GM12891 (cell line): ENCODE results near the gene PPID. TPM values are rescaled to one million over a fixed set of nuclear protein-coding genes. Genes with fewer than 3 reads are reported as not detected.
A peak's percentile ranks its signal among the peaks of the same experiment; 100 is the strongest.

Experiments
- DNase-seq: peaks from one replicate; pipeline ENCODE4 v3.0.0; 2011; ENCODE audit warnings: low spot score; ENCODE audit not compliant: insufficient read length
- FAIRE-seq: peaks from 2 replicates; lab custom pipeline; 2011; peaks lifted over from hg19 to GRCh38; lab: Jason Lieb, UNC
- PAX5 ChIP-seq: IDR thresholded peaks from 2 replicates; pipeline ENCODE4 v1.6.1; 2011; ENCODE audit warnings: low read length, moderate library complexity, mild to moderate bottlenecking; ENCODE audit not compliant: insufficient read depth, severe bottlenecking
- POLR2A ChIP-seq: IDR thresholded peaks from 2 replicates; pipeline ENCODE4 v1.6.1; 2011; ENCODE audit warnings: low read depth, low read length, control low read depth
- POLR2AphosphoS5 ChIP-seq: IDR thresholded peaks from 2 replicates; pipeline ENCODE4 v1.6.1; 2011; ENCODE audit warnings: low read depth, low read length, control low read depth
- POU2F2 ChIP-seq: IDR thresholded peaks from 2 replicates; pipeline ENCODE4 v1.6.1; 2011; ENCODE audit warnings: low read depth, mild to moderate bottlenecking, control low read depth, low read length, moderate library complexity
- SPI1 ChIP-seq: IDR thresholded peaks from 2 replicates; pipeline ENCODE4 v1.6.1; 2011; ENCODE audit warnings: low read depth, low read length, control low read depth
- TAF1 ChIP-seq: IDR thresholded peaks from 2 replicates; pipeline ENCODE4 v1.6.1; 2011; ENCODE audit warnings: low read depth, low read length, control low read depth
- polyA plus RNA-seq: library from polyadenylated mRNA; unstranded; fragments of >200 nt; gene quantifications from one replicate; pipeline ENCODE4 v1.2.1, GENCODE V29; 2012; ENCODE audit warnings: low read depth, missing spikeins, inconsistent platforms; ENCODE audit not compliant: missing spikeins

The PPID gene
- polyA plus RNA-seq: 19.4 TPM

DNA sequence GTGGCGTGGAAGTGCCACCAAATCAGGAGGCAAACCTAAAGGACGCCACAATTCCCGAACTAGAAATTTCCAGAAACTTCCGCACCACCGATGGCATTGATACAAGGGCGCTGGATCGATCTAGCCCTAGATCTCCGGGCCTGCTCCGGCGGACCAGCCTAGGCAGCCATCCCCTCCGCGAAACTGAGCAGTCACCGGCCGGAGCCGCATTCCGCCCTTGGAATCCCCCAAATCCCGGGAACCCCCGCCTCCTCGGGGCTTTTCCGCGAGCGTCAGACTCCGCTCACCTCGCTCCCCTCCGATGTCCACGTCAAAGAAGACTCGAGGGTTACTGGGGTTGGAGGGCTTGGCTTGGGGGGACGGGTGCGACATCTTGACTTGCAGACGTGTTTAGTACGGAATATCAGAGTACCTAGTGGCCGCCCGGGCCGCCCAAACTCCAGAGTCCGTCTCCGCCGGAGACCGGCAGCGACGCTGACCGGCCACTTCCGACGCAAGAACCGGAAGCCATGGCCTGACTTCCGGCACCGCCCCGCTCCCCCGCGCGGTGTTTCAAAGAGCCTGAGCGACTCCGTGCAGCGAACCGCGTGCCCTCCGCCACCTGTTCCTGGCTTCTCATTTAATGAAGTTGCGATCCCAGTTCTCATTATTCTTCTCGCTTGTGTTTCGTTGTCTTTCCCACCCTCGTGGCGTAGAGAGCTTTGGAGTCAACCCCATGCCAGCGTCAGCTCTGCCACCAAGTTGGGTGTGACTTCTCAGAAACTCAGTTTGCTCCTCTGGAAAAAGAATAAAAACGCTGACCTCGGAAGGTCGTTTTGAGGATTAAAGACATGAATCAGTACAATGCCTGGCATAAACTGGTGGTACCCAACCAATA lies at the start of gene PPID:
PPID (minus strand) TSS at position 480 of the 877 bp plus-strand sequence; CDS start at position 372, 108 bp downstream.
- peak; percentile 71 for DNase-seq
- TF ChIP-seq PAX5 (no peak), TAF1 (peak; percentile 77), POLR2A (peak; percentile 92), SPI1 (peak; percentile 13; the same call in 1 of the 2 replicates), POLR2AphosphoS5 (peak; percentile 72)
- peak; percentile 88 for FAIRE-seq

DNA sequence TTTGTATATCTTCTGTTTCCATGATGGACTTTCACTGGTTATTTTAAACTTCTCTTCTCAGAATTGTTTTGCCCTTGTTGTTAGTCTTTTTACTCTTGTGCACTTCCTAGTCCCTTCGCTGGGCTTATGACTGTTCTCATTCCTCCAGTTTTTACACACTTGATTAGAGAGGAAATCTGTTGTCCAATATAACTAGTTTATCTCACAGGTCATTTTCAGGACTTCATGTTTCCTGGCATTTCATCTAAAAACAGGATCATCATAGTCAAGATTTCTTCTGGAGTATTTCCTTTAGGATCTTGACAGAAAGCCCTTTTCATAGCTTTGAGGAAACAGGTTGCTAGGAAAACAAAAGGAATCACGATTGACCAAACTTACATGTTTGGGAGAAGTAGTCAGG lies 48.6 kb upstream of the PPID start:
- no peak for DNase-seq
- FAIRE-seq: no peak
- no peak for TF ChIP-seq POLR2AphosphoS5
- no peak for TF ChIP-seq SPI1

DNA sequence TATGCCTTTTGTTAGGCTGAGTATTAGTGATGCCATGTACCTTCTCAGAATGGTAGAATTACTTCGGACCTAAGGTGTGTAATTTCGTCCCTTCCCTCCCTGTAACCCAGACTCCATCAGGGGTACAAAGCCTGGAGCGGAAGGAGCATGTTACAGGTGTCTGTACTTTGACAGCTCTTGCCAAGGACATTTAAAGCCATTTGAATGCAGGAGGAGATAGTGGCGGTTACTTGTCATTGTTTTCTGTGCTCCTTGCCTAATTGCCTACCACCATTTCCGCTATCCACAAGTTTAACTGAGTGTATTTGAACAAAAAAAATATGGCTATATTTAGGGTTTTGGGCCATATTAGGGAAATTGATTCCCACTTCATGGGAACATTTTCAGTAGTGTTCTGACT lies 47.5 kb upstream of the PPID start:
- FAIRE-seq (no peak), DNase-seq (no peak)
- TF ChIP-seq TAF1: no peak
- TF ChIP-seq POU2F2: no peak
- TF ChIP-seq SPI1: no peak
- TF ChIP-seq POLR2AphosphoS5: no peak
- no peak for TF ChIP-seq PAX5
- no peak for TF ChIP-seq POLR2A

DNA sequence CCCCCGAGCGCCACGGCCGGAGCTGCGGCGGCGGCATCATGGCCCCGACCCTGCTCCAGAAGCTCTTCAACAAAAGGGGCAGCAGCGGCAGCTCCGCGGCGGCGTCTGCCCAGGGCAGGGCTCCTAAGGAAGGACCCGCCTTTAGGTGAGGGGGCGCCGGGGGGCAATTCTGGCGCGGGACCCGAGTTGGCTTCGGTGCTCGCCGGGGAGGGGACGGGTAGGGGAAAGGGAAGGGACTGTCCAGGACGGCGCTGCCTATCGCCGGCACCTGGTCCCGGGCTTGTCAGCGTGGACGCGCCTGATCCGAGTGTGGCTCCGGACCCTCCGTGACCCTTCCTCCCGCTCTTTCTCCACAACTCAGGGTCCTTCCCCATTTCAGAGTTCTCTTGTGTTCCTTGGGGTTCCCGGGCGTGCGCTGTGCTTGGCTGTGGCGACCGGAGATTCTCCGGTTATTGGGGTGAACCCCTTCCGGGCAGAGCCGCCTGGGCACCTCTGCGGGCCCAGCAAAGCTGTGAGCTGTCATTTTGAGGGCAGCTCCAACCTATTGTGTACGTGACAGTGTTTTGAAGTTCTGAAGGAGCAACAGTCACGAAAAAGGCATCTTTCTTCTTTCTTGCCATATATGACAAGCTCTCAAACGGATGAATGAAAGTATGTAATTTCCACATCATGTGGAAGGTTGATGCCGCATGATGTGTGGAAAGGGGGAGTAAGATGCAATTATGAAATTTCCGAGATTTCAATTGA lies 46.2 kb upstream of the PPID start:
- no peak for TF ChIP-seq POLR2A
- no peak for TF ChIP-seq PAX5
- no peak for TF ChIP-seq TAF1
- no peak for TF ChIP-seq POLR2AphosphoS5
- TF ChIP-seq POU2F2: no peak
- no peak for TF ChIP-seq SPI1
- FAIRE-seq: peak; percentile 5

DNA sequence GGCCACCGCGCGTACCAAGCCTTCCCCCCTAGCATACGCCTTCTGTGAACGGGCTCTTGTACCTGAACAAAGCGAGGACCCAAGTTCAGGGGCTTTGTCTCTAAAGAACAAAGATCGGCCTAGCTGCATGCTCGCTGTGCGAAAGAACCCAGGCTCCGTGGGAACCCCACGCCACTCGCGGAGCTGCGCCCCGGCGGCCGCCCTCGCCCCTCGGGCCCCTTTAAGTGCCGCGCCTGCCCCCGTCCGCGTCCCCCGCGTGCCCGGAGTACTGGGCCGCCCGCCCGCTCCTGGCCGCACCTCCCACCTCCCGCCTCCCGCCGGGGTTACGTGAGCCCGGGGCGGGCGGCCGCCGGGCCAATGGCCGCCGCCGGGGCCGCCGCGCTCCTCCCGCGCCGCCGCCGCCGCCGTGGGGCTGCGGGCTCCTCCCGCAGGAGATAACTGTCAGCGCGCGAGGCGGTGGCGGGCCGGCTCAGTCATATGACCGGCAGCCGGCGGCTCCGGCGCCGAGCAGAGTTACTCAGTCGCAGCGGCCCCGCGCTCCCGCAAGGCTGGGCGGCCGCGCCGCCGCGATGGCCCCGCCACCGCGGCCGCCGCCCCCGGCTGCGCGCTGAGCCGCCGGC lies 45.5 kb upstream of the PPID start, which contains the start of gene FNIP2:
FNIP2 (plus strand) TSS at position 472 of the 620 bp plus-strand sequence. CDS start 187 bp downstream, outside the sequence.
- no peak for FAIRE-seq

More for the DNA sequence above, 46.2 kb upstream of the PPID start:
- peak; percentile 19 for DNase-seq

DNA sequence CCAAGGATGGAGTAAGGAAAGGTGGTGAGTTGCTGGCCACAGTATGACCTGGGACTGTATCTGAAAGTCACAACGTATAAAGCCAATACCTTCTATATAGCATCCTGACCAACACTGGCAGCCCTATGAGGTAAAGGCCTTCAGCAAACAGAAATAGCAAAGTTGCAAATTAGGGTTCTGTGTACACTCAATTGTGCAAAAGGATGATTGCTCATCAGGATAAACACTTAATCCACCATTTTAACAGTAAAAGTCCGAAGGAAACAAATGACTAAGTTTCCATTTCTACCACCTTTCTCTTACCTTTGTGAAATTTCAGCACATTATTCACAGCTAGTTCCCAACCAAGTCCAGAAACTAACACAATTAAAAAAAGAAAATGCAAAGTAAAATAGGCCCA lies 44.3 kb upstream of the PPID start:
- DNase-seq (no peak), FAIRE-seq (no peak)
- TF ChIP-seq POU2F2 (no peak), PAX5 (no peak), POLR2AphosphoS5 (no peak), TAF1 (no peak), SPI1 (no peak), POLR2A (no peak)

More for the DNA sequence above, 45.5 kb upstream of the PPID start, which contains the start of gene FNIP2:
- peak; percentile 53 for DNase-seq
- no peak for TF ChIP-seq PAX5
- TF ChIP-seq POU2F2: no peak
- TF ChIP-seq POLR2AphosphoS5: no peak
- TF ChIP-seq TAF1: no peak
- no peak for TF ChIP-seq POLR2A
- no peak for TF ChIP-seq SPI1

DNA sequence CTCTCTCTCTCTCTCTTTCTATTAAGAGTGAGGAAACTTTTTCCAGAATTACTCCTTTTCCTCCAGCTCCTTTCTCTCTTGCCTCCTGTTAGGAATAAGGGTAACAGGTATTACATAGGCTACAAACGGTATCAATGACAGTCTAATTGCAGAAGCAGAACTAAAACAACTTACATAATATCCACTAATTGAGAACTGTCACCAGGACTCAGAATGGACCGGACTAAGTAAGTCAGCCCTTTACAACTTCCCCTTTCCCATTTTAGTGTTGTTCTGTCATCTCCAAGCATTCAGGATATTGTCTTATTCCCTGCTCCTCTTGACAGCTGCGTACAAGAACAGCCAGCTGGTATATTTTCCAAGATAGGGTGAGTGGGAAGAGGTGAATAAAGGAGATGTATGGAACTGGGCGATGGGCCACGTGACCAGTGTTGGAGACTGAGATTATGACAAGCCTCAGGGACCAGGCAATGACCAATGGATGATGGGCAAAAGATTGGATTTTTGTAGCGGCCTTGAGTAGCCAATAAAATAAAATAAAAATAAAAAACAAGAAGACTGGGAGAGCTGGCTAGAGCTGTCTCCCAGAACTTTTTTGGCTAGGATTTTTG lies 43.3 kb upstream of the PPID start:
- no peak for TF ChIP-seq TAF1
- TF ChIP-seq PAX5: no peak
- TF ChIP-seq POLR2A: no peak
- TF ChIP-seq SPI1: no peak
- TF ChIP-seq POLR2AphosphoS5: no peak
- no peak for TF ChIP-seq POU2F2
- FAIRE-seq (no peak), DNase-seq (no peak)

DNA sequence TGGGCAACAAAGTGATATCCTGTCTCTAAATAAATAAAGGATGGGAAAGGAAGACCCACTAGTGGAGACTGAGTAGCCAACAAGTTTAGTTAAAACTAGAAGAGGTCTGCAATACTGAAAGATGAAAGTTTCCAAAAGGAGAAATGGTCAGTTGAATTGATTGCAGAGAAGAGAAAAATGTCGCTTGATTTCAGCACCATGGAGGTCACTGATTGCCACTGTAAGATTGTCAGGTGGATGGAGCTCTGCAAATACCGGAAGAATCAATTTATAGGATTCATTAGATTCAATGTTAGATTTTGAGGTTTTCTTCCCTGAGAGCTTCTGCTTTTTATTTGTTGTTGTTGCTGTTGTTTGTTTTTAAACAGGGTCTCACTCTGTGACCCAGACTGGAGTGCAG lies 40.3 kb upstream of the PPID start:
- TF ChIP-seq PAX5 (no peak), SPI1 (no peak), TAF1 (no peak), POLR2A (no peak), POU2F2 (no peak), POLR2AphosphoS5 (no peak)
- DNase-seq (no peak), FAIRE-seq (no peak)
